Keratinocyte (primary cell): ENCODE results near the gene DRICH1. TPM values are rescaled to one million over a fixed set of nuclear protein-coding genes. Genes with fewer than 3 reads are reported as not detected.
"Not testable (repeated sequence)": the region's sequence is repeated elsewhere in the genome, so short reads cannot be mapped to it uniquely, and the experiment has no call there.

Source experiments
- DNase-seq: peaks from one replicate; pipeline ENCODE4 v3.0.0-alpha.2; 2011; ENCODE audit warnings: low read depth, missing footprints, low spot score
- FAIRE-seq: peaks from 2 replicates; lab custom pipeline; 2011; peaks lifted over from hg19 to GRCh38; lab: Jason Lieb, UNC
- H2AFZ ChIP-seq: 2 replicates; pipeline ENCODE4 v1.6.0; 2012; ENCODE audit warnings: low read length, control low read depth, inconsistent platforms; ENCODE audit not compliant: control insufficient read depth
- H3K27ac ChIP-seq: 2 replicates; pipeline ENCODE4 v1.5.1; 2011; ENCODE audit warnings: low read length; ENCODE audit not compliant: control insufficient read depth, insufficient read depth
- H3K27me3 ChIP-seq: 3 replicates; pipeline ENCODE4 v1.6.0; 2011; ENCODE audit warnings: low read length; ENCODE audit not compliant: control insufficient read depth, insufficient read depth; ENCODE audit errors: extremely low read depth
- H3K36me3 ChIP-seq, 2 experiments: 2 replicates in 1 of 2; 3 replicates in 1 of 2; pipeline ENCODE4 v1.5.1; 2011; ENCODE audit warnings: low read length in 2 of 2, mild to moderate bottlenecking in 1 of 2; ENCODE audit not compliant: control insufficient read depth in 2 of 2, insufficient read depth in 2 of 2; ENCODE audit errors: extremely low read depth in 1 of 2
- H3K4me1 ChIP-seq: 3 replicates; pipeline ENCODE4 v1.5.1; 2011; ENCODE audit warnings: low read length; ENCODE audit not compliant: control insufficient read depth, insufficient read depth; ENCODE audit errors: extremely low read depth
- H3K4me2 ChIP-seq: 3 replicates; pipeline ENCODE4 v1.6.0; 2011; ENCODE audit warnings: low read depth, low read length; ENCODE audit not compliant: control insufficient read depth, insufficient read depth; ENCODE audit errors: extremely low read depth
- H3K4me3 ChIP-seq, 3 experiments: fragments of 200-600 bp in 1 of 3; sonication (generic) in 1 of 3; 2 replicates in 2 of 3; 3 replicates in 1 of 3; pipeline ENCODE4 v1.5.1; 2011 to 2016; ENCODE audit warnings: low read length in 3 of 3, mild to moderate bottlenecking in 3 of 3, control low read depth in 2 of 3, inconsistent platforms in 1 of 3, low read depth in 1 of 3, mixed read lengths in 1 of 3, mixed run types in 1 of 3, moderate library complexity in 1 of 3; ENCODE audit not compliant: control insufficient read depth in 2 of 3, insufficient read depth in 2 of 3; ENCODE audit errors: extremely low read depth in 1 of 3
- H3K79me2 ChIP-seq: 2 replicates; pipeline ENCODE4 v1.6.0; 2012; ENCODE audit warnings: low read length; ENCODE audit not compliant: control insufficient read depth, insufficient read depth
- H3K9ac ChIP-seq: 3 replicates; pipeline ENCODE4 v1.6.0; 2011; ENCODE audit warnings: low read length; ENCODE audit not compliant: control insufficient read depth, insufficient read depth; ENCODE audit errors: extremely low read depth
- H3K9me1 ChIP-seq: 3 replicates; pipeline ENCODE4 v1.6.0; 2011; ENCODE audit warnings: low read length; ENCODE audit not compliant: control insufficient read depth, insufficient read depth; ENCODE audit errors: extremely low read depth
- H3K9me3 ChIP-seq: 2 replicates; pipeline ENCODE4 v1.5.1; 2012; ENCODE audit warnings: low read depth, low read length; ENCODE audit not compliant: control insufficient read depth
- H4K20me1 ChIP-seq: 3 replicates; pipeline ENCODE4 v1.6.0; 2011; ENCODE audit warnings: low read length; ENCODE audit not compliant: control insufficient read depth, insufficient read depth; ENCODE audit errors: extremely low read depth
- EZH2 ChIP-seq: IDR thresholded peaks from one replicate; pipeline ENCODE4 v1.6.1; 2012; ENCODE audit warnings: inconsistent platforms, mild to moderate bottlenecking, low read length, moderate library complexity
- dilution Hi-C: fragments of 300-500 bp; cut with MboI; formaldehyde crosslinking; loops from one replicate; pipeline ENCODE4 v1.7.0; 2020; ENCODE audit warnings: low sequenced_read_pairs; ENCODE audit not compliant: extremely low pct_ligation_motif_present
- polyA plus RNA-seq, 5 experiments: library from polyadenylated mRNA; depleted of rRNA in 3 of 5; stranded (reverse) in 3 of 5; stranded (forward) in 1 of 5; unstranded in 1 of 5; fragments of >200 nt; gene quantifications; 1 replicate in 1 of 5; 2 replicates in 3 of 5; 3 replicates in 1 of 5; pipeline versions ENCODE4 v1.2.1 to v1.2.3, GENCODE V29; 2011 to 2012; ENCODE audit warnings: missing spikeins in 2 of 5, low read depth in 1 of 5, low replicate concordance in 1 of 5
- TF ChIP-seq, protein P1 (sequence below), 3 experiments: IDR thresholded peaks in 1 of 3; conservative IDR thresholded peaks in 1 of 3; optimal IDR thresholded peaks in 1 of 3; 2 replicates in 2 of 3; 3 replicates in 1 of 3; pipeline versions ENCODE3 to v1.5.1; 2011; ENCODE audit warnings: low read length in 3 of 3, mild to moderate bottlenecking in 3 of 3, moderate library complexity in 2 of 3, control low read depth in 1 of 3, inconsistent platforms in 1 of 3; ENCODE audit not compliant: insufficient read depth in 2 of 3; ENCODE audit errors: extremely low read depth in 1 of 3

DRICH1 gene
- polyA plus RNA-seq, 1 donor (not counting 4 experiments of a cell fraction or from before 2014, with no cell fraction given): 0.12 TPM

DNA sequence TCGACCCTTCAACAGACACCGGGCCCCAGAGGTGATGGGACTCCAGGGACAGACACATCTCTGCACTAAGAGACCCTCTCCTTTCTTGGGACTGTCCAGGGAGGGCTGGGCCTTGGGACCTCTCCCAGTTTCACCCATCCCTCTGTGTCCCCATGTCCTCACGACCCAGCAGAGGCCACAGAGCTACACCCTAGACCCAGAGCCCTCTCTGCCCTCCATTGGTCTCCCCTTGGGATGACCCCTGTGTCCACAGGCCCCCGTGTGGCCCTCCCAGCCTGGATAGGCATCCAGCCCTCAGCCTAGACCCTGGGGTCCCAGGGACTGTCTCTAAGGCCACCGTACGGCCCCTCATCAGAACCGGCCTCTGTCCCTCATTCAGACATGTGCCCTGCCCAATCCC is 7.5 kb upstream of the DRICH1 start:
- no peaks in the 10 kb centered on the region for H3K36me3 ChIP-seq
- no peaks in the 10 kb centered on the region for H3K79me2 ChIP-seq
- TF ChIP-seq, protein P1, sequence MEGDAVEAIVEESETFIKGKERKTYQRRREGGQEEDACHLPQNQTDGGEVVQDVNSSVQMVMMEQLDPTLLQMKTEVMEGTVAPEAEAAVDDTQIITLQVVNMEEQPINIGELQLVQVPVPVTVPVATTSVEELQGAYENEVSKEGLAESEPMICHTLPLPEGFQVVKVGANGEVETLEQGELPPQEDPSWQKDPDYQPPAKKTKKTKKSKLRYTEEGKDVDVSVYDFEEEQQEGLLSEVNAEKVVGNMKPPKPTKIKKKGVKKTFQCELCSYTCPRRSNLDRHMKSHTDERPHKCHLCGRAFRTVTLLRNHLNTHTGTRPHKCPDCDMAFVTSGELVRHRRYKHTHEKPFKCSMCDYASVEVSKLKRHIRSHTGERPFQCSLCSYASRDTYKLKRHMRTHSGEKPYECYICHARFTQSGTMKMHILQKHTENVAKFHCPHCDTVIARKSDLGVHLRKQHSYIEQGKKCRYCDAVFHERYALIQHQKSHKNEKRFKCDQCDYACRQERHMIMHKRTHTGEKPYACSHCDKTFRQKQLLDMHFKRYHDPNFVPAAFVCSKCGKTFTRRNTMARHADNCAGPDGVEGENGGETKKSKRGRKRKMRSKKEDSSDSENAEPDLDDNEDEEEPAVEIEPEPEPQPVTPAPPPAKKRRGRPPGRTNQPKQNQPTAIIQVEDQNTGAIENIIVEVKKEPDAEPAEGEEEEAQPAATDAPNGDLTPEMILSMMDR (optimal IDR thresholded peaks at IDR 0.05 in 1 of 3, IDR thresholded peaks at IDR 0.05 in 1 of 3, conservative IDR thresholded peaks at IDR 0.05 in 1 of 3; ENCODE audit: extremely low read depth in 1 of 3, insufficient read depth in 2 of 3, low read length in 3 of 3): no peak
- no peak overlapping the region for H3K27ac ChIP-seq
- no peak for DNase-seq
- dilution Hi-C loops: no loop called here
- H2AFZ ChIP-seq: no peak overlapping the region
- no peak overlapping the region for H3K4me3 ChIP-seq
- no peaks in the 10 kb centered on the region for H3K4me1 ChIP-seq
- H3K9me1 ChIP-seq: no peaks in the 10 kb centered on the region
- H3K9me3 ChIP-seq: no peaks in the 10 kb centered on the region
- no peaks in the 10 kb centered on the region for H4K20me1 ChIP-seq
- no peaks in the 10 kb centered on the region for H3K27me3 ChIP-seq
- no peak for FAIRE-seq
- no peak overlapping the region for H3K4me2 ChIP-seq
- no peak overlapping the region for H3K9ac ChIP-seq

DNA sequence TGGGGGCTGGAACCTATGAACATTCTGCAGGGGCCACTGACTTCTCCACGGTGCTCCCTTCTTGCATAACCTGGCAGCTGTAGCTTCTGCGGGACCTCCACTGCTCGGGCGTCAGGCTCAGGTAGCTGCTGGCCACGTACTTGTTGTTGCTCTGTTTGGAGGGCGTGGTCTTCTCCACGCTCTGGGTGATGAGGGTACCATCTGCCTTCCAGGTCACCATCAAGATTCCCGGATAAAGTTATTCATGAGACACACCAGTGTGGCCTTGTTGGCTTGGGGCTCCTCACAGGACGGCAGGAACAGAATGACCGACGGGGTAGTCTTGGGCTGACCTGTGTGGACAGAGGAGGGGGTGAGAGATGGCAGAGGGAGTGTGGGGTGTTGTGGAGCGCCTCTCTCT is 6.5 kb upstream of the DRICH1 start:
- Histone ChIP-seq H3K79me2 (no peaks in the 10 kb centered on the region), H3K9ac (no peak overlapping the region), H3K36me3 (no peaks in the 10 kb centered on the region), H3K27me3 (no peaks in the 10 kb centered on the region), H3K4me2 (no peak overlapping the region), H3K4me3 (no peak overlapping the region), H3K9me1 (no peaks in the 10 kb centered on the region), H2AFZ (no peak overlapping the region), H4K20me1 (no peaks in the 10 kb centered on the region), H3K4me1 (no peaks in the 10 kb centered on the region), H3K9me3 (no peaks in the 10 kb centered on the region), H3K27ac (no peak overlapping the region)
- no peak for FAIRE-seq
- dilution Hi-C loops: no loop called here
- no peak for DNase-seq
- no peak for TF ChIP-seq EZH2
- TF ChIP-seq, protein P1 (optimal IDR thresholded peaks at IDR 0.05 in 1 of 3, IDR thresholded peaks at IDR 0.05 in 1 of 3, conservative IDR thresholded peaks at IDR 0.05 in 1 of 3; ENCODE audit: extremely low read depth in 1 of 3, insufficient read depth in 2 of 3, low read length in 3 of 3): no peak

DNA sequence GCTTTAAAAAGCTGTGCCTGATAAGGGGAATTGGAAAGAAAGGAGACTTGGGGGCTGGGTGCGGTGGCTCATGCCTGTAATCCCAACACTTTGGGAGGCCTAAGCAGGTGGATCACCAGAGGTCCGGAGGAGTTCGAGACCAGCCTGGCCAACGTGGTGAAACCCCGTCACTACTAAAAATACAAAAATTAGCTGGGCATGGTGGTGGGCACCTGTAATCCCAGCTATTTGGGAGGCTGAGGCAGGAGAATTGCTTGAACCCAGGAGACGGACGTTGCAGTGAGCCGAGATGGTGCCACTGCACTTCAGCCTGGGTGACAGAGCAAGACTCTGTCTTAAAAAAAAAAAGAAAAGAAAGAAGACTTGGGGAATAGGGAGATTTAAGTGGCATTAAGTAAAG is 3.2 kb upstream of the DRICH1 start:
- H3K36me3 ChIP-seq, DNase-seq, H3K4me1 ChIP-seq, H3K27ac ChIP-seq, H3K9me1 ChIP-seq, H4K20me1 ChIP-seq, FAIRE-seq, H3K9me3 ChIP-seq, H3K27me3 ChIP-seq, H2AFZ ChIP-seq, H3K79me2 ChIP-seq, H3K9ac ChIP-seq, H3K4me2 ChIP-seq, H3K4me3 ChIP-seq, dilution Hi-C loops: not testable (repeated sequence)

DNA sequence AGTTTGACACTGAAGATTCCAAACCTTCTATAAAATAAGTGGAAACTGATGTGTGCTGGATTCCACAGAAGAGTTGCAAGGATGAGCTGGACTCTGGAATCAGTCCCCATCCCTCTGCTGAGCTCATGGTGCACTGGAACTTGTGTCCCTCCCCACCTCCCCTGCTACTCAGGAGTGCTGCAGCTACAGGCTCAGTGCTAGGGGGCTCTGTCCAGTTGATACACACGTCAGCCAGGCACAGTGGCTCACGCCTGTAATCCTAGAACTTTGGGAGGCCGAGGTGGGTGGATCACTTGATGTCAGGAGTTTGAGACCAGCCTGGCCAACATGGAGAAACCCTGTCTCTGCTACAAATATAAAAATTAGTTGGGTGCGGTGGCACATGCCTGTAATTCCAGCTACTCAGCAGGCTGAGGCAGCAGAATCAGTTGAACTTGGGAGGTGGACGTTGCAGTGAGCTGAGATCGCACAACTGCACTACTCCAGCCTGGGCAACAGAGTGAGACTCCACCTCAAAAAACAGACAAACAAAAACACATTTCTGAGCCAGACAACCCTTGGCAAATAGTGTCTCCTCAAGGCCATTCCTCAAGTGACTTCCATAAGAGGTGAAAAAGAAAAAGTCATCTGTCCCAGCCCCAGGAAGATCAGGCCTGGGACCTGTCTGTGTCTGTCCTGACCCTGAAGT is 3.9 kb downstream of the DRICH1 start:
- dilution Hi-C loops, H3K4me3 ChIP-seq, H3K27ac ChIP-seq, H3K4me1 ChIP-seq, H3K9me3 ChIP-seq, H3K79me2 ChIP-seq, H3K27me3 ChIP-seq, FAIRE-seq, H3K9me1 ChIP-seq, H3K9ac ChIP-seq, H3K4me2 ChIP-seq, DNase-seq, H3K36me3 ChIP-seq, H4K20me1 ChIP-seq, H2AFZ ChIP-seq: not testable (repeated sequence)
